K562 (cell line): ENCODE measurements around the gene ANKRD49. TPM values are rescaled to one million over a fixed set of nuclear protein-coding genes. Genes with fewer than 3 reads are reported as not detected.

Source experiments
- ATAC-seq: fragments of 200-7000 bp; cut with Tn5 transposase; 3 replicates; pipeline ENCODE4 v1.9.1; 2020; ENCODE audit warnings: moderate library complexity
- BruUV-seq: library from RNA; stranded (reverse); fragments of 400-500 nt; replicated peaks from 2 replicates; lab custom pipeline; 2021; lab: Mats Ljungman, UMichigan
- CTCF ChIA-PET: fragments of 300-600 bp; formaldehyde crosslinking; extraction: SDS; loops from one replicate; lab custom pipeline; 2021; ENCODE audit warnings: low intra/inter-chr PET ratio; lab: Yijun Ruan, JAX
- POLR2A ChIA-PET: fragments of 300-600, 350-650 bp; sonication (Branson Sonifier 250); formaldehyde crosslinking; extraction: SDS; loops from one replicate; lab custom pipeline; 2021; ENCODE audit warnings: antibody characterized with exemption, inconsistent platforms; lab: Yijun Ruan, JAX
- DNase-seq, 4 experiments: peaks; one replicate each; pipeline versions ENCODE4 v3.0.0 to v3.0.0-alpha.2; 2011 to 2018; ENCODE audit warnings: low spot score in 3 of 4, mixed read lengths in 3 of 4; ENCODE audit errors: extremely low read depth in 1 of 4
- FAIRE-seq: peaks from 2 replicates; lab custom pipeline; 2011; peaks lifted over from hg19 to GRCh38; lab: Jason Lieb, UNC
- H2AFZ ChIP-seq: 2 replicates; pipeline ENCODE4 v1.6.0; 2011; ENCODE audit warnings: low read depth, low read length, control low read depth, inconsistent platforms
- H3K27ac ChIP-seq: fragments of 200-600 bp; 3 replicates; pipeline ENCODE4 v1.8.0; 2011; ENCODE audit warnings: low read depth, mild to moderate bottlenecking, control low read depth, inconsistent platforms, low read length, moderate library complexity, mixed read lengths; ENCODE audit errors: extremely low read depth
- H3K27me3 ChIP-seq, 2 experiments: fragments of 300-600 bp in 1 of 2; 2 replicates in 1 of 2; 3 replicates in 1 of 2; pipeline versions ENCODE4 v1.6.0 to v1.8.0; 2011; ENCODE audit warnings: inconsistent platforms in 2 of 2, low read length in 2 of 2, mild to moderate bottlenecking in 1 of 2, mixed read lengths in 1 of 2, moderate library complexity in 1 of 2; ENCODE audit not compliant: control insufficient read depth in 2 of 2, insufficient read depth in 2 of 2
- H3K36me3 ChIP-seq: fragments of 300-600 bp; 3 replicates; pipeline ENCODE4 v1.8.0; 2011; ENCODE audit warnings: mild to moderate bottlenecking, low read length, inconsistent platforms; ENCODE audit not compliant: control insufficient read depth, insufficient read depth
- H3K4me1 ChIP-seq, 2 experiments: fragments of 200-600 bp in 1 of 2; replicated peaks in 1 of 2; 2 replicates in 1 of 2; 3 replicates in 1 of 2; pipeline versions ENCODE4 v1.5.1 to v1.8.0; 2011; ENCODE audit warnings: inconsistent platforms in 2 of 2, low read length in 2 of 2, mild to moderate bottlenecking in 1 of 2, mixed read lengths in 1 of 2, moderate library complexity in 1 of 2; ENCODE audit not compliant: control insufficient read depth in 2 of 2, insufficient read depth in 2 of 2
- H3K4me2 ChIP-seq: 2 replicates; pipeline ENCODE4 v1.6.1; 2011; ENCODE audit warnings: low read length, control low read depth, inconsistent platforms, mixed read lengths; ENCODE audit not compliant: insufficient read depth
- H3K4me3 ChIP-seq: fragments of 200-600 bp; sonication (generic), shearing (Covaris generic); 2 replicates; pipeline ENCODE4 v1.5.1; 2016; ENCODE audit warnings: control low read depth, inconsistent platforms
- H3K79me2 ChIP-seq: fragments of 200-600 bp; 3 replicates; pipeline ENCODE4 v1.8.0; 2011; ENCODE audit warnings: low read length, inconsistent platforms; ENCODE audit not compliant: control insufficient read depth, insufficient read depth
- H3K9ac ChIP-seq, 2 experiments: 2 replicates each; pipeline versions ENCODE4 v1.6.0 to v1.6.1; 2011; ENCODE audit warnings: low read depth in 2 of 2, low read length in 2 of 2, control low read depth in 1 of 2, inconsistent platforms in 1 of 2, mild to moderate bottlenecking in 1 of 2, mixed read lengths in 1 of 2; ENCODE audit not compliant: insufficient read depth in 1 of 2
- H3K9me1 ChIP-seq: one replicate; pipeline ENCODE4 v1.6.0; 2011; ENCODE audit warnings: inconsistent platforms, mild to moderate bottlenecking, low read length, moderate library complexity; ENCODE audit not compliant: control insufficient read depth, insufficient read depth
- H3K9me3 ChIP-seq: replicated peaks from 2 replicates; pipeline ENCODE4 v1.5.1; 2011; ENCODE audit warnings: low read depth, low read length, inconsistent platforms; ENCODE audit not compliant: control insufficient read depth, insufficient read depth
- H4K20me1 ChIP-seq: replicated peaks from 2 replicates; pipeline ENCODE4 v1.6.1; 2011; ENCODE audit warnings: low read length, inconsistent platforms, mixed read lengths; ENCODE audit not compliant: control insufficient read depth, insufficient read depth
- C11orf30 ChIP-seq: fragments of 450-650 bp; IDR thresholded peaks from 2 replicates; pipeline ENCODE4 v1.6.1; 2016; ENCODE audit warnings: low read depth, mild to moderate bottlenecking
- ETS2 ChIP-seq: IDR thresholded peaks from 2 replicates; pipeline ENCODE4 v1.6.1; 2016; ENCODE audit warnings: borderline replicate concordance, missing genetic modification characterization, mild to moderate bottlenecking, moderate library complexity, missing compliant biosample characterization; ENCODE audit not compliant: poor library complexity, severe bottlenecking
- ETV5 ChIP-seq: sonication (generic); formaldehyde crosslinking; IDR thresholded peaks from 2 replicates; pipeline ENCODE4 v1.4.0; 2020; ENCODE audit warnings: low read depth, mild to moderate bottlenecking, missing genetic modification reagents
- MAFF ChIP-seq: IDR thresholded peaks from 2 replicates; pipeline ENCODE4 v1.6.1; 2012; ENCODE audit warnings: low read length, improper control_type of control experiment
- MAFG ChIP-seq: fragments of 450-650 bp; conservative IDR thresholded peaks from 2 replicates; pipeline ENCODE4 v1.6.1; 2016; ENCODE audit warnings: missing genetic modification characterization, missing compliant biosample characterization
- ZBTB17 ChIP-seq: fragments of 450-650 bp; formaldehyde crosslinking; IDR thresholded peaks from 2 replicates; pipeline ENCODE4 v1.4.0; 2020; ENCODE audit warnings: mild to moderate bottlenecking
- ZNF280A ChIP-seq: fragments of 450-650 bp; IDR thresholded peaks from 2 replicates; pipeline ENCODE4 v1.6.1; 2018; ENCODE audit warnings: mild to moderate bottlenecking, low read depth; ENCODE audit not compliant: partially characterized antibody
- ZNF316 ChIP-seq: fragments of 450-650 bp; IDR thresholded peaks from 2 replicates; pipeline ENCODE4 v1.6.1; 2016
- ZNF407 ChIP-seq: fragments of 450-650 bp; IDR thresholded peaks from 2 replicates; pipeline ENCODE4 v1.6.1; 2016; ENCODE audit warnings: low read depth
- WGBS: fragments of 100-300 bp; shearing (Covaris generic); methylation state at CpG from one replicate; pipeline ENCODE4 v1.1.6; 2016; ENCODE audit warnings: low coverage, mixed read lengths; ENCODE audit not compliant: insufficient coverage; ENCODE audit errors: missing lambda C conversion rate; 5-methylcytosine and 5-hydroxymethylcytosine counted together
- in situ Hi-C: fragments of 300-500 bp; cut with MboI; formaldehyde crosslinking; loops from 4 replicates; pipeline ENCODE4 v1.15.0; 2018; ENCODE audit warnings: inconsistent platforms, mixed read lengths
- intact Hi-C: fragments of 100-400 bp; cut with micrococcal nuclease; formaldehyde crosslinking; loops from 2 replicates; pipeline ENCODE4 v1.14.2; 2022
- polyA plus RNA-seq, 8 experiments: library from polyadenylated mRNA; depleted of rRNA in 4 of 8; stranded (reverse) in 5 of 8; unstranded in 3 of 8; fragments of >200 nt; fragmentation: Nextera tagmentation in 2 of 8; fragmentation: Illumina TruSeq in 1 of 8; extraction: Ambion mirVana in 2 of 8; extraction: Trizol in 1 of 8; gene quantifications; 2 replicates each; pipeline versions ENCODE4 v1.2.1 to v1.2.3, GENCODE V29; 2011 to 2014; ENCODE audit warnings: inconsistent platforms in 1 of 8, missing spikeins in 1 of 8
- total RNA-seq, 7 experiments: library from RNA; depleted of rRNA in 6 of 7; stranded (reverse); fragments of >200 nt in 6 of 7; fragmentation: Illumina TruSeq in 2 of 7; extraction: Trizol in 2 of 7; gene quantifications; 2 replicates each; pipeline versions ENCODE4 v1.2.1 to v1.2.3, GENCODE V29; 2011 to 2021; ENCODE audit warnings: low replicate concordance in 1 of 7

ANKRD49 gene
- total and polyA plus RNA-seq, 9 of the 15 experiments (the other 6 are each of a cell fraction or from before 2014, with no cell fraction given), result 13.4 to 43.5 (median 30.6) TPM

DNA sequence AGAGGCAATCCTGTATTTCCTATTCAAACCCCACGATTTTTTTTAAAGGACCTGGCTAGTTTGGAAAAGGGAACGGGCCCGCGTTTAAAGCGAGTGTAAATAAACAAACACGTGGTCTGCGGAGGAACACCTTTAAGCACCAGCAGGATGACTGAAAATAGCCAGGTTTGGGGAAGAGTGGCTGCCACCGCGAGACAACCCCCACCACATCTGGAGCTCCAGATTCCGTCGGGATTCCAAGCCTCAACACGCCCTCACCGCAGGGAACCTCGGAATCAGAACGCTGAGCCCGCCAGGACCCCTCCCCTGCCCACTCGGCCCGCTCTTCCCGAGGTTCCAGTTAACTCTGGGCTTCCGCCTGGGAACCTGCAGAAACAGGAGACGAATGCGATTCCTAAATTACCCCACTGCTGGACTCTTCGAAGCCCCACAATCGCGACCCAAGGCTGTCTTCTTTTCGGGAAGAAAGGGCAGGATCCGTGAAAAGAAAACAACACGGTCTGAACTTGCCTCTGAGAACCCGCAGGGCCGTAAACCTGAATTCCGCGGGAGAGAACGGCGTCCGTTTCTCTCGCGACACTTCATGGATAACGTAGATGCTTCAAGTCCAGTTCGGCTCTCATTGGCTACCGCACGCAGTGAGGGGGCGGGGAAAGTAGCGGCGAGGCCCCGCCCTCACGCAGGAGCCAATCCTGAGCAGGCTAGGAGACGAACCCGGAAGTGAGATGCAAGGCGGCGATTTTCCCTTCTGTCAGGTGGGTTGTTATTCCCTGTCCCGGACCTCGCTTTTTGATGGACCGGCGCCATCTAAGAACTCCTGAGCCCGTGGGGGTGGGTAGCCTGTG is at the start of gene ANKRD49, which contains the start of gene MRE11 (continued):
- TF ChIP-seq ETS2 (tag) (no peak), ZNF280A (no peak)

DNA sequence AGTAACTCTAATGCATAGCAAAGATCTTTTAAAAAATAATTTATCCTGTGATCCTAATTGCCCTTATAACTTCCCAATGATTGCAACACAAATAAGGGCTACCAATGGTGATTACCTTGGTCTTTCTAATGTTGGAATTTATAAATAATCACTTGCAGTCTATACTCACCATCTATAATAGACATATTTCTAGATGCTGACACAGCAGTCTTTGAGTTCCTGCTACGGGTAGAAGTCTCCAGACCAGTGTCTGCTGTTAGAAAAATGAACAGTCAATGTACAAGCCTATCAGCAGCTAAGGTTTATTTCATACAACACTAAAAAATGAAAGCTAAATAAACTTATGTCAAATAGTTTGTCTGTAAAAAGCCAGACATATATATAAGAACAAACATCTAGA is 48.1 kb upstream of the ANKRD49 start:
- Histone ChIP-seq H3K9me1 (no peaks in the 10 kb centered on the region), H3K36me3 (peaks cover 47% of the 10 kb centered on the region), H3K27me3 (no peaks in the 10 kb centered on the region), H3K27ac (no peak overlapping the region), H3K9ac (no peak overlapping the region), H3K79me2 (no peaks in the 10 kb centered on the region), H3K4me2 (no peak overlapping the region), H4K20me1 (no peaks in the 10 kb centered on the region), H3K4me3 (no peak overlapping the region), H3K4me1 (no peaks in the 10 kb centered on the region), H2AFZ (no peak overlapping the region), H3K9me3 (no peaks in the 10 kb centered on the region)
- 88% methylated on average over 1 of the region's 1 CpG for WGBS
- intact Hi-C loops (no loop called here), in situ Hi-C loops (no loop called here)
- DNase-seq (no peak), ATAC-seq (no peak), FAIRE-seq (no peak)
- no TSS peak for BruUV-seq
- CTCF ChIA-PET, result no interaction called here
- POLR2A ChIA-PET, result interaction anchor here (1.3 kb wide), 1 partner anchor 13 kb away, joined by 3 read pairs; no protein-coding TSS in a partner anchor
- TF ChIP-seq ZNF407 (no peak), ZBTB17 (no peak), MAFG (tag) (peak; percentile 54), C11orf30 (peak; percentile 58), ZNF316 (peak; percentile 73), ETV5 (no peak), MAFF (peak; percentile 67)
